ENCODE data around the gene RSPH9. TPM values are rescaled to one million over a fixed set of nuclear protein-coding genes. Genes with fewer than 3 reads are reported as not detected.
"Not testable (repeated sequence)": the region's sequence is repeated elsewhere in the genome, so short reads cannot be mapped to it uniquely, and the experiment has no call there.

RSPH9 gene
- total RNA-seq, 1 experiment from 2014 or later: not detected

DNA sequence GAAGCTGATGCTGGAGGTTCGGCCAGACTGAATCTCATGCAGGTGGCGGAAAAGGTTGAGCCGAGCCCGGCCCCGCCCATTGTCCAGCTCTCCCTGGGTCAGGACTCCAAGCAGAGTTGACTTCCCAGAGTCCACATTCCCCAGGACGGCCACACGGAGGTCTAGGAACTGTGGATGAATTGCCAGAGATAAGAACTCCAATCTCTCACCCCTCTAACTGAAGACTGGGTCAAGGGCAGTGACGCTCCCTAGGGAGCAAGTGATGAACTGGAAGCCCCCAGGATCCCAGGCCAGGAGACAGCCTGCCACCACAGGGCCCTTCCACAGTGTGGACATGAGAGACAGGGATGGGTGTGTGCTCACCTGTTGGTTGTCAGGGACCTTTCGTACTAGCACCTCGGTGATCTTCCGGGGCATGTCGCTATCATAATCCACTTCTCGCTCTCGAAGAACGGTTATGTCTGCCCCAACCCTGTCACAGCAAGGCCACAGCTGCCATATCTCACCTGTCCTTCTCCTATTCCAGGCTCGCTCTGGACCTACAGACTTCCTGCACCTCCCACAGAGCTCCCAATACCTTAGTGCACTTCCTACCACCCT lies 19.3 kb upstream of the RSPH9 start:
- no peak overlapping the region for H3K4me3 ChIP-seq
- no peaks in the 10 kb centered on the region for H3K9me3 ChIP-seq
- peaks cover 14% of the 10 kb centered on the region for H3K36me3 ChIP-seq
- no peaks in the 10 kb centered on the region for H3K27me3 ChIP-seq
- DNase-seq: no peak

GRCh38 chr6:43627008-43627825 lies 17.6 kb upstream of the RSPH9 start:
- Histone ChIP-seq H3K36me3 (peaks cover 8% of the 10 kb centered on the region), H3K4me3 (no peak overlapping the region; the same call in 1 of the 2 replicates), H3K9me3 (no peaks in the 10 kb centered on the region), H3K27me3 (no peaks in the 10 kb centered on the region)
- DNase-seq: peak; percentile 77

DNA sequence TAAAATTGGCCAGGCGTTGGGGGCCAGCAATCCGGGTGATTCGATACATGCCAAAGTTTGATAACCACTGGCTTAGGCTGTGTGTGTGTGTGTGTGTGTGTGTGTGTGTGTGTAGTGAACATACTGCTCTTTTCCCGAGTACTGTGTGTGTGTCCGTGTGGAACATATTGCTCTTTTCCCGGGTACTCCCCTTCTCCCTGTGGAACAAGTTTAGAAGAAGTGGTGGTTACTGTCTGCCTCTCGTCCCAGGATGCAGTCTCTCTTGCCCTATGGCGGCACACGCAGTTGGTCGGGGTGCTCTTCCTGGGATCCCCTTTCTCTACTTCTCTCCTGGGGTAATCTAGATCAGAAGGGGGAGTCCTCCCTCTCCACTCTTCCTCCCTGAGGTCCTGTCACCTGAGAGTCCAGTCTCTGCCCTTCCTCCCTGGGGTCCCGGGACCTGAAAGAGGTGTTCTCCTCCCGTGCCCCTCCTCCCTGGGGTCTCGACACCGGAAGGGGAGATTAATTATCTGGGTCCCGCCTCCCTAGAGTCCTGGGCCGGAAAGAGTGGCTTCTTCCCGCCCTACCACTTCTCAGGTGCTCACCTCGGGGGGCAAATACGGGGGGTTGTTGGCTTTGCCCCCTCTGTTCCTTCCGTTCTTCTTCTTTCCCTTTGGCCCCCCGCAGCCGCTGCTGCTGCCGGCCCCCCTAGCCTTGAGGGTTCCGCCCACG lies 16.3 kb upstream of the RSPH9 start:
- H3K27me3 ChIP-seq: no peaks in the 10 kb centered on the region
- peak overlapping the region; percentile 63 for H3K4me3 ChIP-seq
- H3K36me3 ChIP-seq: peaks cover 8% of the 10 kb centered on the region
- DNase-seq: peak; percentile 35
- H3K9me3 ChIP-seq: no peaks in the 10 kb centered on the region

DNA sequence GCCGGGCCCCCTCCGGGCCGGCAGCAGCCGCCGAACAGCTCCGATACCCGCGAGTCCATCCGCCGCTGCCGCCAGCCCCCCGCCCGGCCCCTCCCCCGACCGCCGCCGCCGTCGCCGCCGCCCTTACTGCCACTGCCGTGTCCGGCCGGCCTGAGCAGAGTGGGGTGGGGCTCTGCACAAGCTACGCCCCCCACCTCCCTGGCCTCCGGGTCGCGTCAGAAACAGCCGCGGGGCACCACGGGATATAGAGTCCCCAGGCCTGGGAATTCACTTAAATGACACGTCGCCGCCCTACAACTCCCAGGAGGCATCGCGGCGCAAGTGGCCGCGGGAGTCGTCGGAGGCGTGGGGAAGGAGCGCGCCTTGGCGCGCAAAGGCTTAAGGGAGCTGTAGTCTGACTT lies 15.7 kb upstream of the RSPH9 start, which contains the start of gene GTPBP2:
TSS of gene GTPBP2 (minus strand) at position 161 of the 401 bp plus-strand sequence. CDS start at position 59, 102 bp downstream.
- Histone ChIP-seq H3K4me3 (peak within 1 kb of the TSS; percentile 63), H3K27me3 (no peaks in the 10 kb centered on the region), H3K36me3 (peaks cover 8% of the 10 kb centered on the region), H3K9me3 (no peaks in the 10 kb centered on the region)
- peak; percentile 96 for DNase-seq

DNA sequence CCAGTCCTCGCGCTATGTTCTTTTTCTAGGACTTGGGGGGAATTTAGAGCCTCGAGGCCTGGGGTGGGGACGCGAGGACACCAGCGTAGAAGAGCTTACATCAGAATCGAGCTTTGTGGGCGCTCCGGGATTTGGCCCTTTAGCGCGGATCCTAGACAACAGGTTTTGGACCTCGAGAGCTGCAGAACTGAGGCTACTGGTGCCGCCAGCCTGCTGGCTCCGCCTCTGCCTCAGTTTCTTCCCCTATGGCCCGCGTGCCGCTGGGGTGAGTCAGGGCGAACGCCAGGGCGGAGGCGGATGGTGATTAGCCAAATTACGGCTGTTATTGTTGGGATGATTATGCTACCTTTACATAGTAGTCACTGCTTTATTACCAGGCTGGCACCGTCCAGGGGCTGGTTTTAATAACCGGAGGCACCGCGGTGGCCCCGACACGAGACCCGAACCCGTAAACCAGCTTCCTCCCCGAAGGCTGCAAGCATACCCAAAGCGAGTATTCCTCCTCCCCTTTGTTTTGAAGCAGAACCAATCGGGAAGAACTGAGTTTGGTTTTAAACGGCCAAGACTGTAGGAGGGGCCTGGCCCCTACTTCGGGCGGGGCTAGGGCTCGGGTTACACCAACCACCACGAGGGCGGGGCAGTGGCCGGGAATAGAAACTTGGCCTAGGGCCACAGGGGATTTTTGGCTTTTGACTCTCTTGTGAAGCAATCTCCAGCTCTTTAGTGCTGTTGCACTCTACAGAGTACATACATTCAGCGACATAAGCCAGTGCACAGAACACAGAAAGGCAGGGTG lies 15.1 kb upstream of the RSPH9 start:
- Histone ChIP-seq H3K4me3 (peak overlapping the region; percentile 63), H3K36me3 (peaks cover 8% of the 10 kb centered on the region), H3K9me3 (no peaks in the 10 kb centered on the region), H3K27me3 (no peaks in the 10 kb centered on the region)
- DNase-seq: peak; percentile 91

- Histone ChIP-seq H3K9me3 (no peaks in the 10 kb centered on the region), H3K36me3 (peaks cover 2% of the 10 kb centered on the region), H3K27me3 (no peaks in the 10 kb centered on the region), H3K4me3 (no peak overlapping the region)
- no peak for DNase-seq
Observed at GRCh38 chr6:43630980-43631619, 13.7 kb upstream of the RSPH9 start.

GRCh38 chr6:43633002-43633401 lies 11.8 kb upstream of the RSPH9 start:
- H3K9me3 ChIP-seq, H3K4me3 ChIP-seq, H3K27me3 ChIP-seq, DNase-seq, H3K36me3 ChIP-seq: not testable (repeated sequence)

- Histone ChIP-seq H3K36me3 (peaks cover 10% of the 10 kb centered on the region), H3K9me3 (no peaks in the 10 kb centered on the region), H3K4me3 (no peak overlapping the region), H3K27me3 (no peaks in the 10 kb centered on the region)
- no peak for DNase-seq
Observed at GRCh38 chr6:43634702-43635303, 10.0 kb upstream of the RSPH9 start.

- Histone ChIP-seq H3K36me3 (peaks cover 18% of the 10 kb centered on the region), H3K4me3 (peak within 1 kb of the TSS; percentile 80), H3K27me3 (no peaks in the 10 kb centered on the region), H3K9me3 (no peaks in the 10 kb centered on the region)
- peak; percentile 71 for DNase-seq
Observed at GRCh38 chr6:43635387-43636307, 9.2 kb upstream of the RSPH9 start, which contains the start of gene MAD2L1BP. Gene MAD2L1BP, plus strand, starts transcription at chr6:43635840. Its CDS starts 36 bp downstream, at chr6:43635876.

GRCh38 chr6:43636308-43636659 lies 8.6 kb upstream of the RSPH9 start:
- H3K36me3 ChIP-seq: peaks cover 21% of the 10 kb centered on the region
- no peak for DNase-seq
- no peaks in the 10 kb centered on the region for H3K27me3 ChIP-seq
- H3K9me3 ChIP-seq: no peaks in the 10 kb centered on the region
- peak overlapping the region; percentile 80 for H3K4me3 ChIP-seq

DNA sequence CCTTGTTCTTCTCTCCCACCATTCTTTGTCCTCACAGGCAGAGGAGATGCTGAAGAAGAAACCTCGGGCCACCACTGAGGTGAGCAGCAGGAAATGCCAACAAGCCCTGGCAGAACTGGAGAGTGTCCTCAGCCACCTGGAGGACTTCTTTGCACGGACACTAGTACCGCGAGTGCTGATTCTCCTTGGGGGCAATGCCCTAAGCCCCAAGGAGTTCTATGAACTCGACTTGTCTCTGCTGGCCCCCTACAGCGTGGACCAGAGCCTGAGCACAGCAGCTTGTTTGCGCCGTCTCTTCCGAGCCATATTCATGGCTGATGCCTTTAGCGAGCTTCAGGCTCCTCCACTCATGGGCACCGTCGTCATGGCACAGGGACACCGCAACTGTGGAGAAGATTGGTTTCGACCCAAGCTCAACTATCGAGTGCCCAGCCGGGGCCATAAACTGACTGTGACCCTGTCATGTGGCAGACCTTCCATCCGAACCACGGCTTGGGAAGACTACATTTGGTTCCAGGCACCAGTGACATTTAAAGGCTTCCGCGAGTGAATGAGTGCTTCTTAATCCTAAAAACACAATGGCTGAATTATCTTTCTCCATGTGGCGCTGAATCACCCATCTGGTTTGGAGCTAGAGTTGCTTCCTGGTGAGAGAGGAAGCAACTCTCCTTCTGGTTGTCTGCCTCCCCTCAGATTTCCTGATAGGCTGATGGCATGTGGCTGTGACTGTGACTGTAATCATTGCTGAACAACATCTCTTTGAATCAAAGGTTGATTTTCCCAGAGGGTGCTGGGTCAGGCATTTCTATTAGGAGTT lies 4.6 kb upstream of the RSPH9 start:
- H3K4me3 ChIP-seq: no peak overlapping the region
- H3K9me3 ChIP-seq: no peaks in the 10 kb centered on the region
- no peak for DNase-seq
- H3K27me3 ChIP-seq: no peaks in the 10 kb centered on the region
- H3K36me3 ChIP-seq: peaks cover 26% of the 10 kb centered on the region

DNA sequence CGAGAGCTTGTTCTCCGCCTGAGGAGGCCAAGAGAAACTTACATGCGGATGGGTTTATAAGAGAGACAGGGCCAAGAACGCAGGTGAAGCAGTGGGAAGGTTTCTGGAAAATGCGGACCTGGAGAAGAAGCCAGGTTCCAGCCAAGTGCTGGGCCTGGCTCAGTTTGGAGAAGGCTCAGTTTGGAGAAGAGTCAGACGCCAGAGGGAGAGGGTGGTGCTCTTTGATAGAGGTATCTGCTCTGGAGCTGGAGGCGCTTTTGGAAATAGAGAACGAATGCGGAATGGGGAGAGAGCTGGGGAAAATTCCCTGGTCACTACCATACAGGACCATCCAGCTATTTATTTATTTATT lies 753 bp downstream of the RSPH9 start:
- Histone ChIP-seq H3K27me3 (no peaks in the 10 kb centered on the region), H3K4me3 (no peak overlapping the region), H3K9me3 (no peaks in the 10 kb centered on the region), H3K36me3 (peaks cover 8% of the 10 kb centered on the region)
- DNase-seq: no peak

- H3K36me3 ChIP-seq: no peaks in the 10 kb centered on the region
- no peak overlapping the region for H3K4me3 ChIP-seq
- H3K9me3 ChIP-seq: no peaks in the 10 kb centered on the region
- H3K27me3 ChIP-seq: no peaks in the 10 kb centered on the region
- DNase-seq: no peak
Observed at GRCh38 chr6:43647613-43648012, 2.8 kb downstream of the RSPH9 start.

- Histone ChIP-seq H3K9me3 (no peaks in the 10 kb centered on the region), H3K27me3 (no peaks in the 10 kb centered on the region), H3K36me3 (no peaks in the 10 kb centered on the region), H3K4me3 (no peak overlapping the region)
- DNase-seq: no peak
Observed at GRCh38 chr6:43648248-43648647, 3.4 kb downstream of the RSPH9 start.
